Prostate gland (tissue), 2 donors: ENCODE data around the gene PRKCSH.

Source experiments
- POLR2A ChIP-seq: fragments of 450-650 bp; IDR thresholded peaks from one replicate; pipeline ENCODE4 v1.6.1; 2016; ENCODE audit warnings: antibody characterized with exemption, mild to moderate bottlenecking
- POLR2AphosphoS5 ChIP-seq: sonication (generic); formaldehyde crosslinking; IDR thresholded peaks from one replicate; pipeline ENCODE4 v1.6.1; 2017; ENCODE audit warnings: antibody characterized with exemption
- TF ChIP-seq, protein P1 (sequence below), 4 experiments: fragments of 200-600 bp in 2 of 4; fragments of 450-650 bp in 2 of 4; sonication (generic) in 2 of 4; IDR thresholded peaks; 1 replicate in 3 of 4; 2 replicates in 1 of 4; pipeline ENCODE4 v1.5.1; 2016 to 2019; ENCODE audit warnings: antibody characterized with exemption in 4 of 4, mild to moderate bottlenecking in 2 of 4, moderate library complexity in 2 of 4

DNA sequence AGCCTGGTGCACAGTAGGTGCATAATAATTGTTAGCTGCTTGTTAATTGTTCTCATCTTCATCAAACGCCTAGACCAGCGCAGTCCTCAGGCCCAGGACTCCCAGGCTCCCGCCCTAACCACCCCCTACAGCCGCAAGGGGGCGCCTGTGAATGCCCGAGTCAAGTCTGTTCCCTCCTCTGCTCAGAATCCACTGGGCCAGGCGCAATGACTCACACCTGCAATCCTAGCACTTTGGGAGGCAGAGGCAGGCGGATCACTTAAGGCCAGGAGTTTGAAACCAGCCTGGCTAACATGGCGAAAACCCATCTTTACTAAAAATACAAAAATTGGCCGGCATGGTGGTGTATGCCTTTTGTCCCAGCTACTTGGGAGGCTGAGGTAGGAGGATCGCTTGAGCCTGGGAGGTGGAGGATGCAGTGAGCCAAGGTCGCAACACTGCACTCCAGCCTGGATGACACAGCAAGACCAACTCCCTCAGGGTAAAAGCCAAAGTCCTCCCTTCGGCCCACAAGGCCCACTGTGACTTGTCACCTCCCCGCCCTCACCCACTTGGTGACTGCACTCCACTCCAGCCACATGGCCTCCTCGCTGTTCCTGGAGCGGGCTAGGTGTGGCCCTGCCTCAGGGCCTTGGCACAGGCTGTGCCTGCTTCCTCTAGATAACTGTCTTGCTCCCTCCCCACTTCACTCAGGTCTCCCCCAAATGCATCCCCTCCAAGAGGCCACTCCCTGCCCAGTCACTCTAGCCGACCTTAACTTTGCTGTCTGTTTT, 61.1 kb downstream of the PRKCSH start:
- no peak for TF ChIP-seq POLR2AphosphoS5
- TF ChIP-seq, protein P1, sequence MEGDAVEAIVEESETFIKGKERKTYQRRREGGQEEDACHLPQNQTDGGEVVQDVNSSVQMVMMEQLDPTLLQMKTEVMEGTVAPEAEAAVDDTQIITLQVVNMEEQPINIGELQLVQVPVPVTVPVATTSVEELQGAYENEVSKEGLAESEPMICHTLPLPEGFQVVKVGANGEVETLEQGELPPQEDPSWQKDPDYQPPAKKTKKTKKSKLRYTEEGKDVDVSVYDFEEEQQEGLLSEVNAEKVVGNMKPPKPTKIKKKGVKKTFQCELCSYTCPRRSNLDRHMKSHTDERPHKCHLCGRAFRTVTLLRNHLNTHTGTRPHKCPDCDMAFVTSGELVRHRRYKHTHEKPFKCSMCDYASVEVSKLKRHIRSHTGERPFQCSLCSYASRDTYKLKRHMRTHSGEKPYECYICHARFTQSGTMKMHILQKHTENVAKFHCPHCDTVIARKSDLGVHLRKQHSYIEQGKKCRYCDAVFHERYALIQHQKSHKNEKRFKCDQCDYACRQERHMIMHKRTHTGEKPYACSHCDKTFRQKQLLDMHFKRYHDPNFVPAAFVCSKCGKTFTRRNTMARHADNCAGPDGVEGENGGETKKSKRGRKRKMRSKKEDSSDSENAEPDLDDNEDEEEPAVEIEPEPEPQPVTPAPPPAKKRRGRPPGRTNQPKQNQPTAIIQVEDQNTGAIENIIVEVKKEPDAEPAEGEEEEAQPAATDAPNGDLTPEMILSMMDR (IDR thresholded peaks at IDR 0.05) = peak in 3 of 4 experiments; percentile 38 to 52 (median 44)
- no peak for TF ChIP-seq POLR2A
